Renal cortical epithelial cell (primary cell): ENCODE results near the gene MAP2K5. TPM values are rescaled to one million over a fixed set of nuclear protein-coding genes. Genes with fewer than 3 reads are reported as not detected.

ENCODE experiments used
- DNase-seq: peaks from one replicate; pipeline ENCODE4 v3.0.0-alpha.2; 2011; ENCODE audit warnings: low read depth
- total RNA-seq: library from RNA; depleted of rRNA; stranded (reverse); fragments of >200 nt; gene quantifications from 2 replicates; pipeline ENCODE4 v1.2.3, GENCODE V29; 2014

Gene MAP2K5
- total RNA-seq, 1 donor from 2014 or later: 11.8 TPM

GRCh38 chr15:67758619-67759300 is 216.3 kb downstream of the MAP2K5 start:
- no peak for DNase-seq

- DNase-seq: no peak
These were observed 218.4 kb downstream of the MAP2K5 start for GRCh38 chr15:67760901-67761300.

- no peak for DNase-seq
These were observed 218.8 kb downstream of the MAP2K5 start for GRCh38 chr15:67761343-67761742.

GRCh38 chr15:67762610-67763368 is 220.3 kb downstream of the MAP2K5 start:
- peak; percentile 49 for DNase-seq

GRCh38 chr15:67765701-67766100 is 223.2 kb downstream of the MAP2K5 start:
- DNase-seq: peak; percentile 80

- DNase-seq: no peak
These were observed 224.5 kb downstream of the MAP2K5 start for GRCh38 chr15:67766968-67767367.

GRCh38 chr15:67768313-67768977 is 225.9 kb downstream of the MAP2K5 start:
- no peak for DNase-seq

GRCh38 chr15:67769497-67770357 is 227.2 kb downstream of the MAP2K5 start:
- no peak for DNase-seq

GRCh38 chr15:67770358-67770628 is 227.8 kb downstream of the MAP2K5 start:
- DNase-seq: no peak

GRCh38 chr15:67771189-67771800 is 228.8 kb downstream of the MAP2K5 start:
- DNase-seq: no peak

GRCh38 chr15:67774626-67775025 is 232.1 kb downstream of the MAP2K5 start:
- DNase-seq: no peak

- DNase-seq: no peak
These were observed 232.7 kb downstream of the MAP2K5 start for GRCh38 chr15:67775250-67775649.

GRCh38 chr15:67775998-67776397 is 233.5 kb downstream of the MAP2K5 start:
- no peak for DNase-seq

- no peak for DNase-seq
These were observed 234.1 kb downstream of the MAP2K5 start for GRCh38 chr15:67776600-67776999.

- DNase-seq: no peak
These were observed 234.6 kb downstream of the MAP2K5 start for GRCh38 chr15:67777071-67777470.

- no peak for DNase-seq
These were observed 235.3 kb downstream of the MAP2K5 start for GRCh38 chr15:67777773-67778172.

GRCh38 chr15:67778968-67779548 is 236.6 kb downstream of the MAP2K5 start:
- DNase-seq: peak; percentile 18

- no peak for DNase-seq
These were observed 237.1 kb downstream of the MAP2K5 start for GRCh38 chr15:67779549-67780111.

- DNase-seq: peak; percentile 66
These were observed 238.6 kb downstream of the MAP2K5 start for GRCh38 chr15:67781061-67781460.

GRCh38 chr15:67781907-67782690 is 239.6 kb downstream of the MAP2K5 start:
- DNase-seq: no peak
